GM19238 (cell line): ENCODE data around the gene ATP5F1D.
"Not testable (repeated sequence)": the region's sequence is repeated elsewhere in the genome, so short reads cannot be mapped to it uniquely, and the experiment has no call there.

ENCODE experiments used
- DNase-seq: peaks from one replicate; pipeline ENCODE4 v3.0.0; 2011; ENCODE audit warnings: low spot score; ENCODE audit not compliant: insufficient read length

ATP5F1D gene

GRCh38 chr19:1246265-1247087 is 4.9 kb downstream of the ATP5F1D start:
- not testable (repeated sequence) for DNase-seq

GRCh38 chr19:1247748-1248138 is 6.2 kb downstream of the ATP5F1D start:
- no peak for DNase-seq

- DNase-seq, result peak; percentile 75
Measured at GRCh38 chr19:1248139-1248785, 6.7 kb downstream of the ATP5F1D start, which contains the start of gene MIDN. Gene MIDN, plus strand, starts transcription at chr19:1248583. Its CDS starts 1,714 bp downstream, at chr19:1250297.

GRCh38 chr19:1248786-1249297 is 7.3 kb downstream of the ATP5F1D start:
- peak; percentile 77 for DNase-seq

GRCh38 chr19:1249298-1249989 is 7.9 kb downstream of the ATP5F1D start:
- DNase-seq, result peak; percentile 99

- no peak for DNase-seq
Measured at GRCh38 chr19:1249990-1250436, 8.5 kb downstream of the ATP5F1D start.

- peak; percentile 75 for DNase-seq
Measured at GRCh38 chr19:1250437-1251260, 9.1 kb downstream of the ATP5F1D start.

GRCh38 chr19:1251330-1252220 is 10.0 kb downstream of the ATP5F1D start:
- DNase-seq, result no peak

- no peak for DNase-seq
Measured at GRCh38 chr19:1252221-1252820, 10.8 kb downstream of the ATP5F1D start.

GRCh38 chr19:1252821-1253513 is 11.4 kb downstream of the ATP5F1D start:
- DNase-seq, result peak; percentile 70

- DNase-seq, result no peak
Measured at GRCh38 chr19:1253514-1254080, 12.0 kb downstream of the ATP5F1D start.

GRCh38 chr19:1254081-1254527 is 12.6 kb downstream of the ATP5F1D start:
- DNase-seq, result no peak

- DNase-seq, result no peak
Measured at GRCh38 chr19:1254530-1255185, 13.1 kb downstream of the ATP5F1D start.

- DNase-seq, result no peak
Measured at GRCh38 chr19:1255186-1256161, 13.9 kb downstream of the ATP5F1D start.

- DNase-seq, result no peak
Measured at GRCh38 chr19:1256646-1257474, 15.3 kb downstream of the ATP5F1D start.
